Measurements from ENCODE around the gene ETV3. TPM values are rescaled to one million over a fixed set of nuclear protein-coding genes. Genes with fewer than 3 reads are reported as not detected.

ETV3 gene
- total and polyA plus RNA-seq, 2 experiments from 2014 or later = 5.2 to 10.6 TPM

DNA sequence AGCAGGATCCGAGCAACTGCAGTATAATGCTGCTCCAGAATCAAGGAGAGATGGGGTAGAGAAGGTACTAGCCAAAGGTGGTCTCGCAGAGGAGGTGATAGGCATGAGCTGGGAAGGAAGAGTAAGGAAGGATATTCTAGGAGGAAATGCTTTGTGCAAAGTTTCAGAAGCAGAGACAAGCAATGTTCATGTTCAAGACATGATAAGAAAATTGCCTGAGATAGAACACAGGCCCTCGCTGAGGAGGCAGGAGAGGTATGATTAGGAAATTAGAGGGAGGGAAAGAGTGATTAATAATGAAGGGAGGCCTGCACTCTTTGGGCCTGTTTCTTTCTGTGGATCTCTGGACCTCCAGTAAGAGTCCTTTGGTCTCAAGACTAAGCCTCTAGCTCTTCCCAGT lies 12.9 kb upstream of the ETV3 start:
- no peaks in the 10 kb centered on the region for H3K27me3 ChIP-seq (replicated peaks; ENCODE audit: insufficient read depth)
- H3F3A ChIP-seq (ENCODE audit: insufficient read depth) = no peaks in the 10 kb centered on the region
- TF ChIP-seq EZH2phosphoT487 (IDR thresholded peaks at IDR 0.05; ENCODE audit: insufficient read depth, low read depth) (no peak), EZH2 (IDR thresholded peaks at IDR 0.05; ENCODE audit: insufficient read depth, poor library complexity, severe bottlenecking) (no peak)
- H3K9me3 ChIP-seq (ENCODE audit: low read depth) = no peaks in the 10 kb centered on the region
- H4K20me1 ChIP-seq (ENCODE audit: insufficient read depth) = no peaks in the 10 kb centered on the region
- no peak overlapping the region for H3K27ac ChIP-seq
- no peak overlapping the region for H2AFZ ChIP-seq
- H3K9ac ChIP-seq = no peak overlapping the region
- no peaks in the 10 kb centered on the region for H3K79me2 ChIP-seq (ENCODE audit: insufficient read depth)
- DNase-seq = no peak
- no peak overlapping the region for H3K4me3 ChIP-seq
- H3K4me1 ChIP-seq (ENCODE audit: insufficient read depth) = 0 out of 2 replicates have a peak, but pooled peaks cover 6% of the 10 kb centered on the region
- H3K4me2 ChIP-seq (ENCODE audit: unreplicated experiment) = no peak overlapping the region
- in situ Hi-C loops (cut with MboI) = loop anchor here (10.0 kb wide), 1 partner anchor 56 kb away; the partner anchor contains the start of gene ETV3L
- H3K9me2 ChIP-seq (ENCODE audit: insufficient read depth) = no peaks in the 10 kb centered on the region
- WGBS, 2 experiments (ENCODE audit: low coverage in 1 of 2, low lambda C conversion rate in 2 of 2, missing lambda C conversion rate in 2 of 2) = 77 to 86% methylated on average over 3 of the region's 3 CpGs
- no peaks in the 10 kb centered on the region for H3K36me3 ChIP-seq (ENCODE audit: low read depth)

DNA sequence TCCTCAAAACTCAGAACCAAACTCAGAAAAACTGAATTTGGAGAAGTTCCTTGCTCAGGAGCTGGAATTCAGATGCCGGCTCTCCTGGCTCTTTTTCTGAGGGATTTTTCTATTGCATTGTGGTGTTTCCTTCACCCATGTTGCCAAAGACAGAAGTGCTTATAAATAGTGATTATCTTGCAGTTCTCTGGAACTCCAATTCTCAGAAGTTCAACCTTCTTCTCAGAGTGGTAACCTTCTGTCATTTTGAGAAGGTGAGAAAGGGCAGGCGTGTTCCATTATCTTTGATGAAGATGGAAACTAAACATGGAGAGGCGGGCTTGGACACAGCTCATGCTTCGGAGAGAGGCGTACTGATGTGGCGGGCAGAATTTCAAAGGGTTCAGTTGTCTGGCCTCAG lies 12.4 kb upstream of the ETV3 start:
- in situ Hi-C loops (cut with MboI) = loop anchor here (10.0 kb wide), 1 partner anchor 56 kb away; the partner anchor contains the start of gene ETV3L
- H2AFZ ChIP-seq = no peak overlapping the region
- no peak overlapping the region for H3K27ac ChIP-seq
- WGBS, 2 experiments (ENCODE audit: low coverage in 1 of 2, low lambda C conversion rate in 2 of 2, missing lambda C conversion rate in 2 of 2) = 80 to 82% methylated on average over 6 of the region's 6 CpGs
- H3K9me2 ChIP-seq (ENCODE audit: insufficient read depth) = no peaks in the 10 kb centered on the region
- 0 out of 2 replicates have a peak, but pooled peaks cover 6% of the 10 kb centered on the region for H3K4me1 ChIP-seq (ENCODE audit: insufficient read depth)
- TF ChIP-seq EZH2phosphoT487 (IDR thresholded peaks at IDR 0.05; ENCODE audit: insufficient read depth, low read depth) (no peak), EZH2 (IDR thresholded peaks at IDR 0.05; ENCODE audit: insufficient read depth, poor library complexity, severe bottlenecking) (no peak)
- DNase-seq = no peak
- no peaks in the 10 kb centered on the region for H3K27me3 ChIP-seq (replicated peaks; ENCODE audit: insufficient read depth)
- no peaks in the 10 kb centered on the region for H4K20me1 ChIP-seq (ENCODE audit: insufficient read depth)
- no peak overlapping the region for H3K4me2 ChIP-seq (ENCODE audit: unreplicated experiment)
- H3F3A ChIP-seq (ENCODE audit: insufficient read depth) = no peaks in the 10 kb centered on the region
- H3K9ac ChIP-seq = no peak overlapping the region
- H3K9me3 ChIP-seq (ENCODE audit: low read depth) = no peaks in the 10 kb centered on the region
- H3K4me3 ChIP-seq = no peak overlapping the region
- no peaks in the 10 kb centered on the region for H3K79me2 ChIP-seq (ENCODE audit: insufficient read depth)
- H3K36me3 ChIP-seq (ENCODE audit: low read depth) = no peaks in the 10 kb centered on the region

DNA sequence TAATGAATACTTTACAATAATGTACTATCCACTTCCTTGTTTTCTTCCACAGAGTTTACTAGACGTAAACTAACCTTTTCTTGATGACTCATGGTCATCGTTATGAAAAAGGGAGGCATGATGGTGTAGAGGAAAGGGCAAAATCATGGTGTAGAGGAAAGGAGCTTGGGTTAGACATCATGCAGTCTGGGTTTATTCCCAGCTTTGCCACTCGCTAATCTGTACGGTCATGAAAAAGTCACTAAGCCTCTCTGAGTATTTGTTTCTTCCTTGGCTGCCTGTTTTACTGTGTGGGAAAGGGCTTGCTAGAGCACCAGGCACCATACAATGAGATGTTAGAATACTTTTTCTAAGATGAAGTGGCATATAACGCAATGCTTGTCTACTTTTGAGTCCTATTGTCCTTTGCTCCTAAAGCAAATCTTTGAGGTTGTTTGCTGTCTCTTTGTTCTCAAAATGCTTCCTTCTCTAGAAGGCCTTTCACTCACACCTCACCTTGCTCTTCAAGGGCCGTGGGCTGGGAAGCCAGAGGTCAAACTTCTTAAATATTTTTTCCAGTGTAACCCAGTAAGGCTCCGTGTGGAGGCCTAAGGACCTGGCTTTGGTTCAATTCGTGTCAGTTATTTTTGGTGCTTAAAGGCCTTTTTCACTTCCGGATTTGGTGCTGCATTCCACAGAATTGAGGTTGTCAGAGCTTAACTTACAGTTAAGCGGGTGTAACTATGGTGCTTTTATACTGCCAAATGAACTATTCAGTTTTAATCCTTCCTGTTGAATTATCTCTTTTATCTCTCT lies 9.9 kb upstream of the ETV3 start:
- WGBS, 2 experiments (ENCODE audit: low coverage in 1 of 2, low lambda C conversion rate in 2 of 2, missing lambda C conversion rate in 2 of 2) = 58% methylated on average over 10 of the region's 10 CpGs
- DNase-seq = no peak

DNA sequence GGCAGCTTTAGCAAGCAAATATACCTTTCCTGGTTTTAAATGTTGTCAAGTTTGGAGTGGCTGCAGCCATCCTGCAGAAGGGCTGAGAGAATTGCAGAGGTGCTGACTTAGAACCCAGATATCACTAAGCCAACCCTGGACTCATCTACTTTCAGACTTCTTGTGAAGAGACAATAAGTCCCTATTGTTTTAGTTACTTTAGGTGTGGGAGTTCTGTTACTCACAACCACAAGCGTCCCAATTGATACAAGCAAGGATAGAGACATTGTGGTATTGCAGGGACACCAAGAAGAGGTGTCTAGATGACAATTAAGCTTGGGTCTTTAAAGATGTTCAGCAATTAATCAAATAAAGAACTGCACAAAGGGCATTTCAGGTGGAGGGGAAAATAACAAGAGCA lies 8.8 kb upstream of the ETV3 start:
- no peaks in the 10 kb centered on the region for H3F3A ChIP-seq (ENCODE audit: insufficient read depth)
- no peak overlapping the region for H3K27ac ChIP-seq
- in situ Hi-C loops (cut with MboI) = no loop called here
- no peak overlapping the region for H3K4me3 ChIP-seq
- TF ChIP-seq EZH2phosphoT487 (IDR thresholded peaks at IDR 0.05; ENCODE audit: insufficient read depth, low read depth) (no peak), EZH2 (IDR thresholded peaks at IDR 0.05; ENCODE audit: insufficient read depth, poor library complexity, severe bottlenecking) (no peak)
- no peak overlapping the region for H3K9ac ChIP-seq
- no peak overlapping the region for H3K4me2 ChIP-seq (ENCODE audit: unreplicated experiment)
- H3K79me2 ChIP-seq (ENCODE audit: insufficient read depth) = no peaks in the 10 kb centered on the region
- H4K20me1 ChIP-seq (ENCODE audit: insufficient read depth) = no peaks in the 10 kb centered on the region
- DNase-seq = no peak
- 0 out of 2 replicates have a peak, but pooled peaks cover 6% of the 10 kb centered on the region for H3K4me1 ChIP-seq (ENCODE audit: insufficient read depth)
- no peaks in the 10 kb centered on the region for H3K9me3 ChIP-seq (ENCODE audit: low read depth)
- no peaks in the 10 kb centered on the region for H3K36me3 ChIP-seq (ENCODE audit: low read depth)
- 83 to 89% methylated on average over 1 of the region's 1 CpG for WGBS, 2 experiments (ENCODE audit: low coverage in 1 of 2, low lambda C conversion rate in 2 of 2, missing lambda C conversion rate in 2 of 2)
- no peak overlapping the region for H2AFZ ChIP-seq
- H3K9me2 ChIP-seq (ENCODE audit: insufficient read depth) = no peaks in the 10 kb centered on the region
- H3K27me3 ChIP-seq (replicated peaks; ENCODE audit: insufficient read depth) = no peaks in the 10 kb centered on the region

More for the DNA sequence above, 9.9 kb upstream of the ETV3 start:
- Histone ChIP-seq H3K9me3 (ENCODE audit: low read depth) (no peaks in the 10 kb centered on the region), H3K4me1 (ENCODE audit: insufficient read depth) (0 out of 2 replicates have a peak, but pooled peaks cover 6% of the 10 kb centered on the region), H3K27ac (no peak overlapping the region), H3K9me2 (ENCODE audit: insufficient read depth) (no peaks in the 10 kb centered on the region), H3K9ac (no peak overlapping the region), H3K27me3 (replicated peaks; ENCODE audit: insufficient read depth) (no peaks in the 10 kb centered on the region), H3K79me2 (ENCODE audit: insufficient read depth) (no peaks in the 10 kb centered on the region), H3K4me3 (no peak overlapping the region), H2AFZ (peak overlapping the region; percentile 51; the same call in 1 of the 2 replicates), H3K4me2 (ENCODE audit: unreplicated experiment) (no peak overlapping the region), H4K20me1 (ENCODE audit: insufficient read depth) (no peaks in the 10 kb centered on the region), H3K36me3 (ENCODE audit: low read depth) (no peaks in the 10 kb centered on the region), H3F3A (ENCODE audit: insufficient read depth) (no peaks in the 10 kb centered on the region)
- no peak for TF ChIP-seq EZH2 (IDR thresholded peaks at IDR 0.05; ENCODE audit: insufficient read depth, poor library complexity, severe bottlenecking)
- TF ChIP-seq EZH2phosphoT487 (IDR thresholded peaks at IDR 0.05; ENCODE audit: insufficient read depth, low read depth) = no peak
- in situ Hi-C loops (cut with MboI) = no loop called here

Data from GM23248 (cell line).